Panc1 (cell line): ENCODE results near the gene CTCFL. TPM values are rescaled to one million over a fixed set of nuclear protein-coding genes. Genes with fewer than 3 reads are reported as not detected.

Source experiments
- ATAC-seq: fragments of 200-7000 bp; cut with Tn5 transposase; 2 replicates; pipeline ENCODE4 v1.9.1; 2020; ENCODE audit warnings: mild to moderate bottlenecking, moderate library complexity
- BruUV-seq: library from RNA; stranded (reverse); fragments of 400-500 nt; replicated peaks from 2 replicates; lab custom pipeline; 2021; lab: Mats Ljungman, UMichigan
- CTCF ChIA-PET: fragments of 300-600 bp; sonication (Branson Sonifier 250); formaldehyde crosslinking; loops from one replicate; lab custom pipeline; 2022; ENCODE audit warnings: antibody characterized with exemption; lab: Charles Lee
- POLR2A ChIA-PET: fragments of 300-600 bp; sonication (Branson Sonifier 250); formaldehyde crosslinking; loops from one replicate; lab custom pipeline; 2022; ENCODE audit warnings: antibody characterized with exemption; lab: Charles Lee
- DNase-seq: peaks from one replicate; pipeline ENCODE4 v3.0.0-alpha.2; 2010; ENCODE audit warnings: low read depth, low spot score
- H3K27ac ChIP-seq: 2 replicates; pipeline ENCODE4 v1.5.1; 2011; ENCODE audit warnings: mild to moderate bottlenecking, low read length, inconsistent platforms
- H3K27me3 ChIP-seq: fragments of 200-500 bp; sonication (Bioruptor generic); 2 replicates; pipeline ENCODE4 v1.6.0; 2014; ENCODE audit warnings: low read length, inconsistent platforms; ENCODE audit not compliant: control insufficient read depth, insufficient read depth
- H3K36me3 ChIP-seq: fragments of 200-500 bp; sonication (Bioruptor generic); 2 replicates; pipeline ENCODE4 v1.5.1; 2014; ENCODE audit warnings: inconsistent platforms, mild to moderate bottlenecking, low read length, moderate library complexity; ENCODE audit not compliant: control insufficient read depth, insufficient read depth
- H3K4me1 ChIP-seq: 2 replicates; pipeline ENCODE4 v1.5.1; 2011; ENCODE audit warnings: inconsistent platforms, mild to moderate bottlenecking, low read length, moderate library complexity; ENCODE audit not compliant: control insufficient read depth, insufficient read depth
- H3K4me3 ChIP-seq, 2 experiments: 2 replicates each; pipeline ENCODE4 v1.5.1; 2011 to 2012; ENCODE audit warnings: low read depth in 2 of 2, low read length in 2 of 2, mild to moderate bottlenecking in 2 of 2, inconsistent platforms in 1 of 2, moderate library complexity in 1 of 2
- H3K9me3 ChIP-seq: fragments of 200-500 bp; sonication (Bioruptor generic); 2 replicates; pipeline ENCODE4 v1.5.1; 2014; ENCODE audit warnings: low read depth, mild to moderate bottlenecking, inconsistent platforms, low read length, moderate library complexity; ENCODE audit not compliant: control insufficient read depth, insufficient read depth
- POLR2AphosphoS5 ChIP-seq: IDR thresholded peaks from 2 replicates; pipeline ENCODE4 v1.6.1; 2012; ENCODE audit warnings: mild to moderate bottlenecking, low read depth, low read length, moderate library complexity
- SIN3A ChIP-seq: IDR thresholded peaks from 2 replicates; pipeline ENCODE4 v1.6.1; 2012; ENCODE audit warnings: low read depth, mild to moderate bottlenecking, low read length, moderate library complexity, borderline replicate concordance; ENCODE audit not compliant: insufficient read depth
- TCF7L2 ChIP-seq: IDR thresholded peaks from 2 replicates; pipeline ENCODE4 v1.6.1; 2011; ENCODE audit warnings: mild to moderate bottlenecking, low read depth, low read length, inconsistent platforms
- in situ Hi-C: cut with HindIII; loops from 2 replicates; pipeline ENCODE4 v1.10.0; 2016; ENCODE audit warnings: low sequenced_read_pairs, low pct_unique_long_range_greater_than_20kb
- intact Hi-C: fragments of 100-400 bp; cut with micrococcal nuclease; formaldehyde crosslinking; loops from one replicate; pipeline ENCODE4 v1.10.0; 2022; ENCODE audit not compliant: unreplicated experiment
- total RNA-seq: library from RNA; stranded (reverse); gene quantifications from one replicate; pipeline ENCODE4 v1.2.1, GENCODE V29; 2021; ENCODE audit not compliant: unreplicated experiment
- TF ChIP-seq, protein P1 (sequence below): fragments of 450-650 bp; IDR thresholded peaks from 2 replicates; pipeline ENCODE4 v1.5.1; 2017; ENCODE audit warnings: mild to moderate bottlenecking
- TF ChIP-seq, protein P2 (sequence below), 2 experiments: IDR thresholded peaks; 2 replicates each; pipeline ENCODE4 v1.6.1; 2011 to 2012; ENCODE audit warnings: low read depth in 2 of 2, control low read depth in 1 of 2, low read length in 1 of 2, mild to moderate bottlenecking in 1 of 2, moderate library complexity in 1 of 2; ENCODE audit not compliant: insufficient read depth in 1 of 2

The CTCFL gene
- total RNA-seq, 1 experiment from 2014 or later, result 0.05 TPM

DNA sequence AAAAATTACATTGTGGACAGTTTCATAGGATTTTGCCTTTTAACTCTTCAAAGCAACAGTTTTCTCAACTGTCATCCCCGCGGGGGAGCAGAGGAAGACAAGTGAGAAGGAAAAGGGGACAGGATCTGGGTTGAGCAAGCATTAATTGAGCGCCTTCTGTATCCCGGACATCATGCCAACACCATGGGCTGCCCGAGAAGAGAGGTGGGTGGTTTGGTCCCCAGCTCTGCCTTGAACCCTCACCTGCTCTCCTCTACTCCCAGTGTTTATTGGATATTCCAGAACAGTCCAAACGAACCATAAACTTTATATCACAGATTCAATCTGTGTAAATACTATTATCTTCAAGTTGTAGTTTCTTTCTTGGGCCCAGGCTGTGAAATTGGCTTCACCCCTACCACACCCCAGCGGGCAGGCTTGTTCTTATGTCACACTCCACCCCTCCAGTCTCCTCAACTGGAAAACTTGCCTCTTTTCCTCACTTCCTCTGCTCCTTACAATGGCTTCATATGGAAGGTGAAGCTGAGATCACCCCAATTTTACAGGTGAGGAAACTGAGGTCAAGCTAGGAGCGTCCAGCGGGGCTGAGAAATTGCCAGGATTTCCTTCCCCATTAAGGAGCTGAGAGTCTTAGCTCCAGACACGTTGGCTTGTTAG is 42.0 kb upstream of the CTCFL start:
- H3K4me3 ChIP-seq, result no peak overlapping the region
- in situ Hi-C loops, result no loop called here
- no peak overlapping the region for H3K27ac ChIP-seq
- ChIA-PET POLR2A (interaction anchor here (0.7 kb wide), 1 partner anchor 650 kb away, joined by 3 read pairs; no protein-coding TSS in a partner anchor), CTCF (interaction anchor here (0.6 kb wide), 1 partner anchor 1231 kb away, joined by 3 read pairs; no protein-coding TSS in a partner anchor)
- no peak for DNase-seq
- TF ChIP-seq, protein P1, sequence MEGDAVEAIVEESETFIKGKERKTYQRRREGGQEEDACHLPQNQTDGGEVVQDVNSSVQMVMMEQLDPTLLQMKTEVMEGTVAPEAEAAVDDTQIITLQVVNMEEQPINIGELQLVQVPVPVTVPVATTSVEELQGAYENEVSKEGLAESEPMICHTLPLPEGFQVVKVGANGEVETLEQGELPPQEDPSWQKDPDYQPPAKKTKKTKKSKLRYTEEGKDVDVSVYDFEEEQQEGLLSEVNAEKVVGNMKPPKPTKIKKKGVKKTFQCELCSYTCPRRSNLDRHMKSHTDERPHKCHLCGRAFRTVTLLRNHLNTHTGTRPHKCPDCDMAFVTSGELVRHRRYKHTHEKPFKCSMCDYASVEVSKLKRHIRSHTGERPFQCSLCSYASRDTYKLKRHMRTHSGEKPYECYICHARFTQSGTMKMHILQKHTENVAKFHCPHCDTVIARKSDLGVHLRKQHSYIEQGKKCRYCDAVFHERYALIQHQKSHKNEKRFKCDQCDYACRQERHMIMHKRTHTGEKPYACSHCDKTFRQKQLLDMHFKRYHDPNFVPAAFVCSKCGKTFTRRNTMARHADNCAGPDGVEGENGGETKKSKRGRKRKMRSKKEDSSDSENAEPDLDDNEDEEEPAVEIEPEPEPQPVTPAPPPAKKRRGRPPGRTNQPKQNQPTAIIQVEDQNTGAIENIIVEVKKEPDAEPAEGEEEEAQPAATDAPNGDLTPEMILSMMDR, result no peak
- TF ChIP-seq, protein P2, sequence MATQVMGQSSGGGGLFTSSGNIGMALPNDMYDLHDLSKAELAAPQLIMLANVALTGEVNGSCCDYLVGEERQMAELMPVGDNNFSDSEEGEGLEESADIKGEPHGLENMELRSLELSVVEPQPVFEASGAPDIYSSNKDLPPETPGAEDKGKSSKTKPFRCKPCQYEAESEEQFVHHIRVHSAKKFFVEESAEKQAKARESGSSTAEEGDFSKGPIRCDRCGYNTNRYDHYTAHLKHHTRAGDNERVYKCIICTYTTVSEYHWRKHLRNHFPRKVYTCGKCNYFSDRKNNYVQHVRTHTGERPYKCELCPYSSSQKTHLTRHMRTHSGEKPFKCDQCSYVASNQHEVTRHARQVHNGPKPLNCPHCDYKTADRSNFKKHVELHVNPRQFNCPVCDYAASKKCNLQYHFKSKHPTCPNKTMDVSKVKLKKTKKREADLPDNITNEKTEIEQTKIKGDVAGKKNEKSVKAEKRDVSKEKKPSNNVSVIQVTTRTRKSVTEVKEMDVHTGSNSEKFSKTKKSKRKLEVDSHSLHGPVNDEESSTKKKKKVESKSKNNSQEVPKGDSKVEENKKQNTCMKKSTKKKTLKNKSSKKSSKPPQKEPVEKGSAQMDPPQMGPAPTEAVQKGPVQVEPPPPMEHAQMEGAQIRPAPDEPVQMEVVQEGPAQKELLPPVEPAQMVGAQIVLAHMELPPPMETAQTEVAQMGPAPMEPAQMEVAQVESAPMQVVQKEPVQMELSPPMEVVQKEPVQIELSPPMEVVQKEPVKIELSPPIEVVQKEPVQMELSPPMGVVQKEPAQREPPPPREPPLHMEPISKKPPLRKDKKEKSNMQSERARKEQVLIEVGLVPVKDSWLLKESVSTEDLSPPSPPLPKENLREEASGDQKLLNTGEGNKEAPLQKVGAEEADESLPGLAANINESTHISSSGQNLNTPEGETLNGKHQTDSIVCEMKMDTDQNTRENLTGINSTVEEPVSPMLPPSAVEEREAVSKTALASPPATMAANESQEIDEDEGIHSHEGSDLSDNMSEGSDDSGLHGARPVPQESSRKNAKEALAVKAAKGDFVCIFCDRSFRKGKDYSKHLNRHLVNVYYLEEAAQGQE (IDR thresholded peaks at IDR 0.05; ENCODE audit: insufficient read depth in 1 of 2, low read depth in 2 of 2, low read length in 1 of 2), result no peak
- TF ChIP-seq SIN3A, result no peak
- no peak for TF ChIP-seq TCF7L2
- no peak for TF ChIP-seq POLR2AphosphoS5
- no TSS peak for BruUV-seq
- ATAC-seq, result no peak
- peaks cover 4% of the 10 kb centered on the region for H3K27me3 ChIP-seq
- H3K36me3 ChIP-seq, result no peaks in the 10 kb centered on the region
- intact Hi-C loops, result no loop called here
- no peaks in the 10 kb centered on the region for H3K9me3 ChIP-seq
- H3K4me1 ChIP-seq, result no peaks in the 10 kb centered on the region

DNA sequence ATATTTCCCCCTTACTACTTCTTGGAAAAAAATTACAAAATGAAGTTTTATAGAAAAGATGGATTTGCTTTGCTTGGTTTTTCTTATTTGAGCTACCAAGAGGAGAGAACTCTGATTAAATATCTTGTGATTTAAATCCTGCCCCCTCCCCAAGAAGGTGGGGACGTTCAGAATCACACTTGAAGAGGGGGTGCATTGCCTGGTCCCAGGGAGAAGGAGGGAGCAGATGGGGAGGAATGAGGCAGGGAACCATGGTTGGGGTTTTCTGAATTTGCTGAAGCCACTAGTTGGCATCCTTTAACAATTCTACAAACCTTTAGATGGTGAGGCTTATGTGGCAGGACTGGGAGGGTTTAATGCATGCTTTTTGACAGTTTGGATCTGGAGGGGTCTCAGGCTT is 41.5 kb upstream of the CTCFL start:
- no peaks in the 10 kb centered on the region for H3K9me3 ChIP-seq
- no peaks in the 10 kb centered on the region for H3K36me3 ChIP-seq
- ChIA-PET POLR2A (no interaction called here), CTCF (interaction anchor here (0.6 kb wide), 1 partner anchor 1231 kb away, joined by 3 read pairs; no protein-coding TSS in a partner anchor)
- H3K27me3 ChIP-seq, result peaks cover 4% of the 10 kb centered on the region
- intact Hi-C loops (no loop called here), in situ Hi-C loops (no loop called here)
- TF ChIP-seq SIN3A, result no peak
- TF ChIP-seq, protein P2 (IDR thresholded peaks at IDR 0.05; ENCODE audit: insufficient read depth in 1 of 2, low read depth in 2 of 2, low read length in 1 of 2), result no peak
- TF ChIP-seq, protein P1, result no peak
- no peak for TF ChIP-seq TCF7L2
- no peak for TF ChIP-seq POLR2AphosphoS5
- H3K4me3 ChIP-seq, result no peak overlapping the region
- ATAC-seq (no peak), DNase-seq (no peak)
- no peaks in the 10 kb centered on the region for H3K4me1 ChIP-seq
- no peak overlapping the region for H3K27ac ChIP-seq
- no TSS peak for BruUV-seq
